Adrenal gland (tissue), 12 donors: Measurements from ENCODE around the gene CYSTM1. TPM values are rescaled to one million over a fixed set of nuclear protein-coding genes. Genes with fewer than 3 reads are reported as not detected.

Experiments used
- DNase-seq, 7 donors: peaks; one replicate each; pipeline ENCODE4 v3.0.0-alpha.2; 2019 to 2020
- H3K27ac ChIP-seq, 5 donors: fragments of 200-600 bp; sonication (generic) in 4 of 5; 1 replicate in 3 of 5; 2 replicates in 2 of 5; pipeline versions ENCODE4 v1.5.1 to v1.8.0; 2016 to 2020; ENCODE audit warnings: mild to moderate bottlenecking in 1 of 5
- H3K27me3 ChIP-seq: fragments of 200-600 bp; 2 replicates; pipeline ENCODE4 v1.8.0; 2021
- H3K36me3 ChIP-seq, 2 donors: fragments of 200-600 bp; replicated peaks in 1 of 2; 1 replicate in 1 of 2; 2 replicates in 1 of 2; pipeline versions ENCODE4 v1.5.1 to v1.8.0; 2018 to 2022
- H3K4me1 ChIP-seq, 2 donors: fragments of 200-600 bp; replicated peaks in 1 of 2; 1 replicate in 1 of 2; 2 replicates in 1 of 2; pipeline versions ENCODE4 v1.5.1 to v1.8.0; 2018 to 2021
- H3K4me3 ChIP-seq, 4 donors: fragments of 200-600 bp; sonication (generic) in 3 of 4; one replicate each; pipeline ENCODE4 v1.5.1; 2016 to 2018
- H3K9me3 ChIP-seq, 3 donors: fragments of 200-600 bp; sonication (generic) in 1 of 3; replicated peaks in 1 of 3; 1 replicate in 2 of 3; 2 replicates in 1 of 3; pipeline versions ENCODE4 v1.5.1 to v1.8.0; 2016 to 2021
- POLR2A ChIP-seq, 2 donors: fragments of 450-650 bp; IDR thresholded peaks; one replicate each; pipeline ENCODE4 v1.6.1; 2017; ENCODE audit warnings: antibody characterized with exemption in 2 of 2, mild to moderate bottlenecking in 2 of 2, moderate library complexity in 1 of 2
- WGBS, 4 donors: extraction: QIAGEN DNeasy Blood & Tissue Kit in 2 of 4; methylation state at CpG; one replicate each; pipeline versions ENCODE4 v1.1.5 to v1.1.7; 2013 to 2017; 5-methylcytosine and 5-hydroxymethylcytosine counted together
- intact Hi-C, 2 donors: fragments of 100-400 bp; cut with DNase I; formaldehyde crosslinking; loops; one replicate each; pipeline versions ENCODE4 v1.14.1 to v1.15.0; 2022 to 2023
- polyA plus RNA-seq, 3 donors: library from polyadenylated mRNA; stranded (reverse); fragments of 200-250 nt in 2 of 3; fragments of 350-450 nt in 1 of 3; fragmentation: Illumina TruSeq in 1 of 3; extraction: RNeasy Lipid Tissue Mini Kit (QIAGEN cat#74804) in 1 of 3; gene quantifications; one replicate each; pipeline ENCODE4 v1.2.3, GENCODE V29; 2013 to 2014
- total RNA-seq, 9 donors: library from RNA; depleted of rRNA in 4 of 9; stranded (reverse); fragments of >200 nt in 4 of 9; fragments of 120-200 nt in 1 of 9; fragmentation: NEBNext Ultra II Directional in 1 of 9; extraction: Animal tissue kit (Norgen Biotek cat#: 25700) in 1 of 9; gene quantifications; one replicate each; pipeline versions ENCODE4 v1.1.0 to v1.2.4, GENCODE V29; 2013 to 2023
- TF ChIP-seq, protein P1 (sequence below), 6 experiments: fragments of 450-650 bp in 4 of 6; fragments of 200-600 bp in 2 of 6; sonication (generic) in 1 of 6; IDR thresholded peaks; 1 replicate in 5 of 6; 2 replicates in 1 of 6; pipeline versions ENCODE4 v1.5.1 to v1.8.0; 2016 to 2021; ENCODE audit warnings: antibody characterized with exemption in 6 of 6, mild to moderate bottlenecking in 2 of 6, moderate library complexity in 1 of 6
- donor health status: healthy with polysubstance abuse.
- donor health status: Bipolar disorder and iron deficiency.
- donor health status: DM: yes; HTN: yes; CAD: no.
- donor health status: DM: no; HTN: no; CAD: no.
- donor health status: DM: no; HTN: no; CAD: no.
- donor health status: DM: yes; HTN: yes; CAD: no.

CYSTM1 gene
- total and polyA plus RNA-seq, 12 donors, result 42.6 to 605 (median 180) TPM

DNA sequence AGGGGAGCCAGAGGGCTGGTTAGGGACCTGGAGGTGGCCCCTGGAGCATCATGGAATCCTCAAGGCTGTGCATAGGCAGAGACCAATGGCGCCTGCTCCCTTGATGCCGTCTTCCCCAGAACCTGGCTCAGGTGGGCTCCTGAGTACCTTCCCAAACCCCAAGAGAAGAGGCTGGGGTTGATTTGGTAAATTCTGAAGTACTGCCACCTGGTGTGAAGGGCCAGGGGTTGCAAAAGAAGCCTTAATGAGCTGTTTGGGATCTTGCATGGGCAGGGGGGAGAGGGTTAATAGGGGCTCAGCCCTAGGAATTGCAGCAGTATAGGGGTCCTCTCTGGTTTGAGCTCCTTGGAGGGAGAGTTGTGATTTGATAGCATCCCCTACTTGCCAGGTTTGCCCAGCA, 52.1 kb downstream of the CYSTM1 start:
- H3K27me3 ChIP-seq, result no peaks in the 10 kb centered on the region
- no peak overlapping the region for H3K4me3 ChIP-seq
- WGBS, 4 donors, result 92 to 100% (median 95%) methylated on average over 1 to 2 of the region's 2 CpGs
- DNase-seq, result no peak
- H3K27ac ChIP-seq, result no peak overlapping the region
- intact Hi-C loops, result no loop called here
- no peaks in the 10 kb centered on the region for H3K9me3 ChIP-seq
- TF ChIP-seq, protein P1, sequence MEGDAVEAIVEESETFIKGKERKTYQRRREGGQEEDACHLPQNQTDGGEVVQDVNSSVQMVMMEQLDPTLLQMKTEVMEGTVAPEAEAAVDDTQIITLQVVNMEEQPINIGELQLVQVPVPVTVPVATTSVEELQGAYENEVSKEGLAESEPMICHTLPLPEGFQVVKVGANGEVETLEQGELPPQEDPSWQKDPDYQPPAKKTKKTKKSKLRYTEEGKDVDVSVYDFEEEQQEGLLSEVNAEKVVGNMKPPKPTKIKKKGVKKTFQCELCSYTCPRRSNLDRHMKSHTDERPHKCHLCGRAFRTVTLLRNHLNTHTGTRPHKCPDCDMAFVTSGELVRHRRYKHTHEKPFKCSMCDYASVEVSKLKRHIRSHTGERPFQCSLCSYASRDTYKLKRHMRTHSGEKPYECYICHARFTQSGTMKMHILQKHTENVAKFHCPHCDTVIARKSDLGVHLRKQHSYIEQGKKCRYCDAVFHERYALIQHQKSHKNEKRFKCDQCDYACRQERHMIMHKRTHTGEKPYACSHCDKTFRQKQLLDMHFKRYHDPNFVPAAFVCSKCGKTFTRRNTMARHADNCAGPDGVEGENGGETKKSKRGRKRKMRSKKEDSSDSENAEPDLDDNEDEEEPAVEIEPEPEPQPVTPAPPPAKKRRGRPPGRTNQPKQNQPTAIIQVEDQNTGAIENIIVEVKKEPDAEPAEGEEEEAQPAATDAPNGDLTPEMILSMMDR (IDR thresholded peaks at IDR 0.05), result no peak
- no peak for TF ChIP-seq POLR2A (IDR thresholded peaks at IDR 0.05)
- peaks cover 9 to 17% of the 10 kb centered on the region in 2 donors for H3K4me1 ChIP-seq
- H3K36me3 ChIP-seq, result no peaks in the 10 kb centered on the region

DNA sequence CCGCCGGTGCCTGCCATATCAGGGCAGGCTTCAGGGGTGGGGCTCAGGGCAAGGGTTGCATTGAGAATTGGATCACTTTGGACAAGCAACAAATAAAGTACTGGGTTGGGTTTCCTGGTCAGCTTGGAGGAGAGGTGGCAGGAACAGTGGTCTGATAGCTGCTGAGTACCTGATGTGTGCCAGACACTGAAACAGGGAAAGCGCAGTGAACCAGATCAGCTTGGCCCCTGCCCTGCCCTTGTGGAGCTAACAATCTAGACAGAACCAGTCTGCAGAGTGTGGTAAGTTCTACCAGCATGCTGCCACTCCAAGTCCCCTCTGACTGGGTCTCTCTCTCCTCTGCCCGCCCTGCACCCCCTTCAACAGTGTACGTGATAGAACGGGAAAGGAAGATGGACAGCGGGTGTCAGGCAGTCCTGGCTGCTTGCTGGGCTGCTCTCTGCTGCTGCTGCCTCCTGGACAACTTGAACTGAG, 53.4 kb downstream of the CYSTM1 start:
- intact Hi-C loops, result no loop called here
- H3K36me3 ChIP-seq, result no peaks in the 10 kb centered on the region
- H3K9me3 ChIP-seq, result no peaks in the 10 kb centered on the region
- H3K27ac ChIP-seq, result no peak overlapping the region
- DNase-seq, result no peak
- H3K4me1 ChIP-seq, result peaks cover 0 to 3% of the 10 kb centered on the region in 2 donors
- TF ChIP-seq, protein P1 (IDR thresholded peaks at IDR 0.05), result no peak
- no peak for TF ChIP-seq POLR2A (IDR thresholded peaks at IDR 0.05)
- no peak overlapping the region for H3K4me3 ChIP-seq
- no peaks in the 10 kb centered on the region for H3K27me3 ChIP-seq
- WGBS, 4 donors, result 69 to 96% (median 83%) methylated on average over 7 of the region's 7 CpGs

DNA sequence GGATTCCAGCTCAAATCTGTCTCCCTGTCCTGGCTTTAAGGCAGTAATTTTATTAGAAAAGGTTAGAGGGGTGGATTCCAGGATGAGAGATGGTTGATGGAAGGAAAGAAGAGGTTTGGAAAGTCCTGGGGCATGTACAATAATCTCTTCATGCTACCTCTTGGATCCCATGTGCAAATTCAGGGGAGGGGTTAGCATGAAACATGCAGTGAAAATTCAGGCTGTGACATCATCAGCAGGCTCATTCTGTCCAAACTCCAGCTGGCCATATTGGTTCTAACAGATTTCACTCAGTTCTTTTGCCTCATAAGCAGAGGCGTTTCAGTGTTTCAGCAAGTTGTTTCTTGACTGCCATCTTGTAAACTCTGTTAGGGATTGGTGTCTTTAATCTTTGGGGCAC, 55.4 kb downstream of the CYSTM1 start:
- TF ChIP-seq, protein P1 (IDR thresholded peaks at IDR 0.05), result no peak
- TF ChIP-seq POLR2A (IDR thresholded peaks at IDR 0.05), result no peak
- no peaks in the 10 kb centered on the region for H3K36me3 ChIP-seq
- H3K4me3 ChIP-seq, result no peak overlapping the region
- WGBS, 4 donors, result 89 to 100% (median 95%) methylated on average over 1 of the region's 1 CpG
- no peak overlapping the region for H3K27ac ChIP-seq
- H3K27me3 ChIP-seq, result no peaks in the 10 kb centered on the region
- H3K9me3 ChIP-seq, result no peaks in the 10 kb centered on the region
- intact Hi-C loops, result no loop called here
- DNase-seq, result peak in 1 of 7 donors; percentile 14
- H3K4me1 ChIP-seq, result no peaks in the 10 kb centered on the region

DNA sequence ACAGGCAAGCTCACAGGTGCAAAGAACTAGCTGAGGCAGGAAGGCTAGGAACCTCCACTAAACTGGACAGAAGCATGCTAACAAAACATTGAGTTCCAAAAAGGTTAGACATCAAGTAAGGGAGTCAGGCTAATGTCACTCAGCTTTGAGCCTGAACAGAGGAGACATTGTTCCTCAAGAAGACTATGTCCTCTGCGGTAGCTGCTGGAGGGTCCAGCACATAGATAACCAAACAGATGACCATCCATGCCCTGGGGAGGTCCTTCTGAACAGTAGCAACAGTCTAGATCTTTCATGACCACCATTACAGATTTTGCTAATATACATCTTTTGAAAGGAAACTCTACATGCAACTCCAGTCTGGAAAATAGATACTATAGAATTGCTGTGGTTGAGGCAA, 57.7 kb downstream of the CYSTM1 start:
- WGBS, 4 donors, result 91 to 100% (median 97%) methylated on average over 1 of the region's 1 CpG
- TF ChIP-seq, protein P1 (IDR thresholded peaks at IDR 0.05), result no peak
- no peak for TF ChIP-seq POLR2A (IDR thresholded peaks at IDR 0.05)
- H3K36me3 ChIP-seq, result no peaks in the 10 kb centered on the region
- no peaks in the 10 kb centered on the region for H3K27me3 ChIP-seq
- intact Hi-C loops, result no loop called here
- no peaks in the 10 kb centered on the region for H3K9me3 ChIP-seq
- no peak overlapping the region for H3K27ac ChIP-seq
- DNase-seq, result peak in 1 of 7 donors; percentile 15
- H3K4me1 ChIP-seq, result peaks cover 0 to 10% of the 10 kb centered on the region in 2 donors
- H3K4me3 ChIP-seq, result no peak overlapping the region
